HG02870 (cell line): ENCODE results near the gene PHF12.
"Not testable (repeated sequence)": the region's sequence is repeated elsewhere in the genome, so short reads cannot be mapped to it uniquely, and the experiment has no call there.

Experiments
- ATAC-seq: cut with Tn5 transposase; IDR thresholded peaks from one replicate; pipeline ENCODE4 v1.9.1; 2021; ENCODE audit warnings: mild to moderate bottlenecking, moderate library complexity; ENCODE audit not compliant: unreplicated experiment

The PHF12 gene

GRCh38 chr17:28888832-28889231 lies 62.5 kb downstream of the PHF12 start:
- ATAC-seq, result no peak

GRCh38 chr17:28887871-28888471 lies 63.3 kb downstream of the PHF12 start:
- ATAC-seq, result no peak

DNA sequence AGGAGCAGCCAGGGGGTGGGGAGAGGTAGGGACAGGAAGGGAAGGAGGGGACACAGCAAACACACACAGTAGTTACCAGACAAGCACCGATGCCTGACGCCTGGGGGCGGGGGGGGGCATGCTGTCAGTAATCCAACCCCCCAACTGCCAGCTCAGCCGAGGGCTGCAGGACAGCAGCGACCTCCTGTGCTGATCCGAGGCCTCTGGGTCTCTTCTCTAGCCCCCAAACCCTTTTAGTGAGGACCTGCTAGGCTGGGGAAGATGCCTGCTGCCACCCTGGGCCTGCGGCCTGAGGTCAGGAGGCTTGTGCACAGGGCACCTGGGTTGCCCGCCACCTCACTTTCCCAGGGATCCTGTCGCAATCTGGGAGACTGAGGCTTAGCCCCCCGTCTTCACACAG lies 65.4 kb downstream of the PHF12 start:
- ATAC-seq, result no peak

GRCh38 chr17:28885363-28885762 lies 66.0 kb downstream of the PHF12 start:
- ATAC-seq, result no peak

GRCh38 chr17:28883967-28884702 lies 67.2 kb downstream of the PHF12 start:
- ATAC-seq, result no peak

GRCh38 chr17:28882154-28882895 lies 69.0 kb downstream of the PHF12 start:
- ATAC-seq, result no peak

DNA sequence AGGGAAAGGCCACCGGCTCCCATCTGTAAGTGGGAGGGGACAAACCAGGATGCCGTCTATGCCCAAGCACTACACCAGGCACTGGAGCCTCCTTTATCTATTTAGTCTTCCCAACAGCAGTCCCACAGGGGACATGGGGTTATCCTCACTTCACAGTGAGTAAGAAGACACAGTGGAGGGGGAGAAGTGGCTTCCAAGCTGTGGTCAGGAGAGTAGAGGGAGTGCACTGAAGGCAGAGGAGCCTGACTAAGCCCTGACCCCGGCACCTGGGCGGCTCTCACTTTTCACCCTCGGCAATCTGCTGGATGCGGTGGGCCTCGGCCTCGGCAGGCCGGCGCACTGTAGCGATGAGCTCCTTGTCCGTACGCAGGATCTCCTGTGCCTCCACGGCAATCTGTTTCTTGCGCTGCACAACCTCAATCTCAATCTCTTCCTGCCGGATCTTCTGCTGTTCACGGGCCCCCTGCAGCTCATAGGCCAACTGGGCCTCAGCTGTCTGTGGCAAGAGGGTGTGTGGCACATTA lies 69.7 kb downstream of the PHF12 start:
- ATAC-seq, result no peak

- no peak for ATAC-seq
These were observed 70.8 kb downstream of the PHF12 start for GRCh38 chr17:28880572-28880945.

DNA sequence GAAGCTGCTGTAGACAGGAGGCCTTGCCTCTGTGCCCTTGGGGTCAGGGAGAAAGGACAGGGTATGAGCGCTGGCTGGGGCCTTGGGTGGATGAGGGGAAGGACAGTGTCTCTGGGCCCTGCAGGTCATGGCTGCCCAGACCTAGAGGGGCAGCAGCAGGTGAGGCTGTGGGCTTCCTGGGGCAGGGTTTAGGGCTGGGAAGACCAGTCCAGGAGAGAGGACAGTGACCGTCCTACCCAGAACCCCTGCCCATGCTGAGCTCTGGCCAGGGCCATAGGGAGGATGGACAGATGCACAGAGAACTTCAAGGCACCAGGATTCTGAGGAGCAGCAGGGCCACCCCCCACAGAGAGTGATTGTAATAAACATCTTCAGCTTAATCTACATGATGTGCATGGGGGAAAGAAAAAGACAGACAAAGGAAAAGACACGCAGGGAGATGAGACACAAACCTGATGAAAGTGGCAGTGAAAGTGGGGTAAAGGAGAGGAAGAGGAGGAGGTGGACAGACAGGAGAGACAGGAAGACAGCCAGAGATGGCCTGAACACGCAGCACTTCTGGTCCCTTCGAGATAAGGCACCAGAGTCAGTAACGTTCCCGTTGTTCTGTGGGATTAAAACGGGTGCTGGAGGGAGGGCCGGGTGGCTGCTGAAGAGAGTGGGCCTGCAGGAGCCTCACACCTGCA lies 71.3 kb downstream of the PHF12 start:
- ATAC-seq, result no peak

GRCh38 chr17:28878981-28879380 lies 72.3 kb downstream of the PHF12 start:
- ATAC-seq, result no peak

GRCh38 chr17:28878158-28878910 lies 73.0 kb downstream of the PHF12 start:
- ATAC-seq, result no peak

- not testable (repeated sequence) for ATAC-seq
These were observed 74.1 kb downstream of the PHF12 start for GRCh38 chr17:28877150-28877711.

- no peak for ATAC-seq
These were observed 75.3 kb downstream of the PHF12 start for GRCh38 chr17:28875848-28876550.

GRCh38 chr17:28874750-28875149 lies 76.6 kb downstream of the PHF12 start:
- no peak for ATAC-seq

DNA sequence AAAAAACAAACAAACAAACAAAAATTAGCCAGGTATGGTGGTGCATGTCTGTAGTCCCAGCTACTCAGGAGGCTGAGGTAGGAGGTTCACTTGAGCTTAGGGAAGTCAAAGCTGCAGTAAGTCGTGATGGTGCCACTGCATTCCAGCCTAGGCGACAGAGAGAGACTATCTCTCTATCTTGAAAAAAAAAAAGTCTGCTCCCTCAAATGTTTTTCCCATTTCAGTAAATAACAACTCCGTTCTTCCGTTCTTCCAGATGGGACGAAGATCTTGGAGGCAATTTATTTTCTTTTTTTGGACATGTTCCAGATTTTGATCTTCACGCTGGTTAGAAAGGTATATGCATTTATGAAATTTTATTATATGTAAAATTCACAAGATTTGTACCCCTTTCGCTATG lies 77.5 kb downstream of the PHF12 start:
- ATAC-seq, result no peak

- peak; percentile 93 for ATAC-seq
These were observed 80.2 kb downstream of the PHF12 start for GRCh38 chr17:28871056-28871579.

DNA sequence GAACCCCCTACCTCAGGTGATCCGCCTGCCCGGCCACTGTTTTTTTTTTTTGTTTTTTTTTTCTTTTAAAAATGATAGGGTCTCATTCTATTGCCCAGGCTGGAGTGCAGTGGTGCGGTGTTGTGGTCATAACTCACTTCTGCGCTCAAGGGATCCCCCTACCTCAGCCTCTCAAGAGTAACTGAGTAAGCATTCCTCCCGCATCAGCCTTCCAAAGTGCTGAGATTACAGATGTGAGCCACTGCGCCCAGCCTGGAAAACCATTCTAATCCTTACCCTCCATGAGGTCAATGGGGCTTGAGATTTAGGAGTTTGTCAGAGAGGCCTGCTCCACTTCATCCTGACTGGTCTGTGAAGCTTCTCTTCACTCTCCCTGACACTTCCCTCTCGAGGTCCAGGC lies 84.0 kb downstream of the PHF12 start:
- no peak for ATAC-seq

GRCh38 chr17:28865946-28866752 lies 85.2 kb downstream of the PHF12 start:
- ATAC-seq, result no peak
